Stimulated activated CD8-positive, alpha-beta memory T cell treated with anti-CD3 and anti-CD28 coated beads, Interleukin-4, amount 100 ng/mL, for 24 hours (primary cell): ENCODE data around the gene CRTAP.
"Not testable (repeated sequence)": the region's sequence is repeated elsewhere in the genome, so short reads cannot be mapped to it uniquely, and the experiment has no call there.

ENCODE experiments used
- DNase-seq: peaks from one replicate; pipeline ENCODE4 v3.0.0-alpha.2; 2020; ENCODE audit warnings: low read depth

Gene CRTAP

DNA sequence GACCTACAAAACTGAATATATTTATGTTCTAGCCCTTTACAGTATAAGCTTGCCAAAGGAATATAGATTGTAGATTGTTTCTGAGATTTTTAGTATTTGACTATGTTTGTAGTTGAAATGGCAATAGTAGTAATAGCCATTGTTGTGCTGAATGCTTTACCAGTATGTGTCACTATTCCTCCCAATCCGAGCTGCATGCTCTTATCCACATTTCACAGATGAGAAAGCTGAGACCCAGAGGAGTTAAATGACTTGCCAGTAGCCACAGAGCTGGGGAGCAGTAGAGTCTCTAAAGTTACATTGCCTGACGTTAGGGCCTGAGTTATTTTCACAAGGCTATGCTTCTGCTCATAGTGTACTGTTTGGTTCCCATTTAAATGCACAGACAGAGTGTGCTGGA lies 13.6 kb upstream of the CRTAP start:
- no peak for DNase-seq

- DNase-seq, result no peak
These were observed 10.8 kb upstream of the CRTAP start for GRCh38 chr3:33103034-33103433.

DNA sequence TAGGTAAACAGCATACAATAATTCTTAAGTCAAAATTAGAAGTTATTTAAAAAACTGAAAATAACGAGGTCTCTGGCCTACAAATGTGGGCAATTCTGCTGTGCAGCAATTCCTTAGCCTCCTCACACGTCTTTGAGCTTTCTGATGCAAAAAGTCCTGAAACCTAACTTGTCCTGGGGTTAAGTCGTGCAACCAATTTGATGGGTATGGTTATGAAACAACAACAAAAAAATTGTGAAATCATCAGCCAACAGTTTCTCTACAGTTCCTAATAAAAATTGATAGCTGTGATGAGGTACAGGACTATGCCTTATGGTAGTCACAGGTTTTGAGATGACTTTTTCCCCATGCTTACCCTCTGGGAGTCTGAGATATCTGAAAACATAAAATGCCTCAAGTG lies 10.3 kb upstream of the CRTAP start:
- no peak for DNase-seq

- no peak for DNase-seq
These were observed 9.0 kb upstream of the CRTAP start for GRCh38 chr3:33104803-33105202.

GRCh38 chr3:33105341-33105948 lies 8.4 kb upstream of the CRTAP start:
- no peak for DNase-seq

DNA sequence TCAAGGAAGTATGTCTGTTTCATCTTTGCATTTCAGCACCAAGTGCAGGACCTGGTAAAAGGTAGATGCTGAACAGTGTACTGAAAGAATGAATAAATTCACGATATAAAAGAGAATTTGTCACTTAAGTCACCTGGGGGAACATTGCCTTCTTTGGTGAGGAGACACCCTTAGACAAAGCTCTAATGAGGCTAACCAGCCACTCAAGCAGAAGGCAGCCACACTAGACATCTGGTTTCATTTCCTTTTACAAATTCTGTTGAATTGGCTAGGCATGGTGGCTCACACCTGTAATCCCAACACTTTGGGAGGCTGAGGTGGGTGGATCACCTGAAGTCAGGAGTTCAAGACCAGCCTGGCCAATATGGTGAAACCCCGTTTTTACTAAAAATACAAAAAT lies 7.0 kb upstream of the CRTAP start:
- DNase-seq, result not testable (repeated sequence)

GRCh38 chr3:33111581-33111980 lies 2.2 kb upstream of the CRTAP start:
- DNase-seq, result no peak

- DNase-seq, result no peak
These were observed 809 bp downstream of the CRTAP start for GRCh38 chr3:33114622-33115023.

DNA sequence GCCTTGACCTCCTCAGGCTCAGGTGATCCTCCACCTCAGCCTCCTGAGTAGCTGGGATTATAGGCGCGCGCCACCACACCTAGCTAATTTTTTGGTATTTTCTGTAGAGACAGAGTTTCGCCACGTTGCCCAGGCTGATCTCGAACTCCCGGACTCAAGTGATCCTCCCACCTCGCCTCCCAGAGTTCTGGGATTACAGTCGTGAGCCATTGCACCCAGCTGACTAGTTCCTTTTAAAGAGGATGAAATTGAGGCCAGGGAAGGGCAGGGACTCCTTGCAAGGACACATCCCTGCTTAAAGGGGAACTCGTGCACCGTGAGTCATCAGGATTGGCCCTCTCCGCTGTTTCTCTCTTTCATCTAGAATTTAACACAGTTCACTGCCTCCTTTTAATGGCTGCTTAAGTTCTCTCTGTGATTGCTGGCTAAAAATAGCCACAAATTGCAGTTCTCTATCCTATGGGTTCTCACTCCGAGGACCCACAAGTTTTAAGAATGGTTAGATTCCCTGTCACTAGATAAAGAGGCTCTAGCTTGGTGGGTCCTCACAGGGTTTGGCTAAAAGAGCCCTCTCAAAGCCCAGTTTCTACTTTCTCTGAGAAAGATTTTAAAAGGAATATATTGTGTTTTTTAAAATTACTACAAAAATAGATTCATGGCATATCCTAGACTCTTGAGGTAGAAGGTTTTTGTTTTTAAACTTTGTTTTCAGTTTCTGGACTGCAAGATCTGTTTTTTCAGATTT lies 1.4 kb downstream of the CRTAP start:
- no peak for DNase-seq

DNA sequence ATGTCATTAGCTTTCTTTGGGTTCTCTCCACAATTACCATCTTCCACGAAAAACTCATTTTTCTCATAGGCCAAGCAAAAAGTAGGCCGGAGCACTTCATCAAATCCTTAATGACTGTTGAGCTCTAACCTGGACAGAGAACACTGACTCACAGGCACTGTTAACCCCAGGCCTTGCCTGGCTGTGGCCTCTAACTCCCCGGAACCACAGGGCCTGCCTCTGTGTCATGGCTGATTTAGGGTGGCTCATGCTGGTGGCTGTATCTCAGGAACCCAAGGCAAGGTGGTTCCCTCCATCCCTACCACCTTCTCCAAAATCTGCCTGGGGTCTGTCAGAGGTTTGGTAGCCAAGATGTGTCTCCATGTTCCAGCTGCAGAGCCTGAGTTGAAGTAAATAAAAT lies 3.6 kb downstream of the CRTAP start:
- DNase-seq, result no peak

DNA sequence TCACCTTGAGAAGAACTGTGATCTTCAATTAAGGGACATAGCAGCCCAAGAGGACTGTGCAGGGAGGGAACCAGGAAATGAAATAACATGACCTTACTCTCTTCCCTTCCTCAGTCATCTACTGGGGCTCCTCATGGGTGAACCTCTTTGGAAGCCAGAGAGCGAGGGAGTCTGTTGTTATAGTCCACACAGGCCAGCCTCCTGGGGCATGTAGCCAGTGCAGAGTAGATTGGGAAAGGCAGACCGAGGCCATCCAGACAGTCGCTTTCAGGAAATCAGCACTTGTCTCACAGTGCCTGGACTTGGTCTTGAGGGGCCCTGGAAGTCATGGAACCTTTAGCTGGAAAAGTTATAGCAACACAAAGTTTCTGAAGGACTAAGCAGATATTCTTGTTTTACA lies 6.1 kb downstream of the CRTAP start:
- DNase-seq, result no peak

- no peak for DNase-seq
These were observed 9.2 kb downstream of the CRTAP start for GRCh38 chr3:33122991-33123390.

GRCh38 chr3:33124638-33125037 lies 10.8 kb downstream of the CRTAP start:
- DNase-seq, result no peak

DNA sequence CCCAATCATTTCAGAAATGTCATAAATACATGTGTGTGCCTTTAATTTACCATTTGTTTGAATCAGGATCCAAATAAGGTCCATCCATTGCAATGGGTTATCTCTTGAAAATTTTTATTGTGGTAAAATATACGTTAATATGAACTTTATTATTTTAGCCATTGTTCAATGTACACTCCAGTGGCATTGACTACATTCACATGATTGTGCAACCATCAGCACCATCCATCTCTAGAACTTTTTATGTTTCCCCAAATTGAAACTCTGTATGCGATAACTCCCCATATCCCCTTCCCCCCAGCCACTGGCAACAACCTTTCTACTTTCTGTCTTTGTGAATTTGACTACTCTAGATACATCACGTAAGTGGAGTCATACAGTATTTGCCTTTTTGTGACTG lies 12.0 kb downstream of the CRTAP start:
- no peak for DNase-seq

- DNase-seq, result no peak
These were observed 14.9 kb downstream of the CRTAP start for GRCh38 chr3:33128706-33129105.

GRCh38 chr3:33130144-33130543 lies 16.3 kb downstream of the CRTAP start:
- no peak for DNase-seq

- DNase-seq, result peak; percentile 2
These were observed 17.7 kb downstream of the CRTAP start for GRCh38 chr3:33131331-33132018.

DNA sequence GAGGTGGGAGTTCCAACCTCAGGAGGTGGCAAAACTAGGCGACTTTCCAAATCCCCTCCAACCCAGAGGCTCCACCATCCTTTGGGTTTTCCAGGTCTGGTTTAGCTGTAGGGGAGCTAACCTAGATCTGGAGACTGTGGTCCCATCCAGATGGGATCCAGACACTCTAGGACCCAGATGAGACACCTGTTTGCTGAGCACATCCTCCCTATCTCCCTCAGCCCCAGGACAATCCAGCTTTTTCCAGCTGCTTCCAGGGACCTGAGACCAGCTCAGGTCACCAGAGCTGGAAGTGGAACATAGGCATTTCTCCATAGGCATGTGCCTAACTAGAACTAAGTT lies 18.2 kb downstream of the CRTAP start:
- DNase-seq, result no peak

DNA sequence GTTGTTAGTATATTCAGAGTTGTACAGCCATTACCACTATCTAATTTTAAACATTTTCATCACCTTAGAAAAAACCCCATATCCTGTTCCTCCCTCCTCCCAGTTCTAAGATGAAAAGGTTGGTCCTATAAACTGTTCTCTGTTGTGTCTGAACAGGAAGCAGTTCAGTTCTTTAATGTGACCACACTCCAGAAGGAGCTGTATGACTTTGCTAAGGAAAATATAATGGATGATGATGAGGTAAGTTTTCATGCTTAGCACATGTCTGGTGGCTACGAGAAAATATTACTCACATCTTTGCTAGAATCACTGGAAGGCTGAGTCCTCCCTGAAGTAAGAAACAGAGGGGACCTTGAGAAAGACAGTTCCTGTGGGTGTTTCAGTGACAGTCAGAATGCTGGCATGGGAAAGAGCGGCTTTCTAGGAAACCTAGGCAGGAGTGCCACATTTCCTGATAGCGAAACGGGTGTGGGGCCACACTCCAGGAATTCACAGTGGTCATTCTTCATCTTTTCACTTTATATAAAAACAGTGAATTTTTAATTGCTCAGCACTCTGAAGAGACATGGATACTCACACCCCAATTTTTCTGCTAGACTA lies 20.3 kb downstream of the CRTAP start:
- no peak for DNase-seq

GRCh38 chr3:33137691-33138090 lies 23.9 kb downstream of the CRTAP start:
- DNase-seq, result no peak

- DNase-seq, result not testable (repeated sequence)
These were observed 25.3 kb downstream of the CRTAP start for GRCh38 chr3:33139006-33139623.

DNA sequence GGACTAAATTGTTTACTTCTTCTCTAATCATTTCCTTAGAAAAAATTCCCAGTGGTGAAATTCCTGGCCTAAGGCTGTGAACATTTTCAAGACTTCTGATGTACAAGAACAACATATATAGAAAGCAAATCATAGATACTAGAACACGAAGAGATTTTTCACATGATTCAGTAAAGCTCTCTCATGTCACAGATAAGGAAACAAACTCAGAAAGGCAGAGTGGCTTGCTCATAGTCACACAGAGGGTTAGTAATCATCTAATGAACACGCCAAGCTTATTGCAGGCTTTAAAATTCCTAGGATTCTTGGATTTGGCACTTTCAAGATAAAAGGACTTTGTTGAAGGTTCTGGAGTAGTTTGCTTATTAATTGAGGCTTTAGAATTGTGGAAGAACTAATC lies 26.2 kb downstream of the CRTAP start:
- DNase-seq, result no peak

GRCh38 chr3:33141006-33141405 lies 27.2 kb downstream of the CRTAP start:
- no peak for DNase-seq
